Erythroblast (primary cell): ENCODE measurements around the gene MYH7B.

Experiments used
- DNase-seq, 2 experiments: peaks; one replicate each; lab custom pipeline; 2025; lab: John Stamatoyannopoulos, UW
- GATA1 ChIP-seq: IDR thresholded peaks from 2 replicates; pipeline ENCODE4 v1.6.1; 2011; ENCODE audit warnings: low read depth, mild to moderate bottlenecking, control low read depth, low read length, moderate library complexity
- POLR2A ChIP-seq: IDR thresholded peaks from 2 replicates; pipeline ENCODE4 v1.6.1; 2011; ENCODE audit warnings: mild to moderate bottlenecking, low read length

Gene MYH7B

GRCh38 chr20:34955231-34956040 lies at the start of gene MYH7B, which contains the start of gene GSS:
TSS of gene MYH7B (plus strand) at chr20:34955868. CDS start at chr20:34978006, 22,138 bp downstream.
TSS of gene GSS (minus strand) at chr20:34955806. CDS start at chr20:34951852, 3,954 bp downstream.
- TF ChIP-seq POLR2A (peak; percentile 92), GATA1 (no peak)

DNA sequence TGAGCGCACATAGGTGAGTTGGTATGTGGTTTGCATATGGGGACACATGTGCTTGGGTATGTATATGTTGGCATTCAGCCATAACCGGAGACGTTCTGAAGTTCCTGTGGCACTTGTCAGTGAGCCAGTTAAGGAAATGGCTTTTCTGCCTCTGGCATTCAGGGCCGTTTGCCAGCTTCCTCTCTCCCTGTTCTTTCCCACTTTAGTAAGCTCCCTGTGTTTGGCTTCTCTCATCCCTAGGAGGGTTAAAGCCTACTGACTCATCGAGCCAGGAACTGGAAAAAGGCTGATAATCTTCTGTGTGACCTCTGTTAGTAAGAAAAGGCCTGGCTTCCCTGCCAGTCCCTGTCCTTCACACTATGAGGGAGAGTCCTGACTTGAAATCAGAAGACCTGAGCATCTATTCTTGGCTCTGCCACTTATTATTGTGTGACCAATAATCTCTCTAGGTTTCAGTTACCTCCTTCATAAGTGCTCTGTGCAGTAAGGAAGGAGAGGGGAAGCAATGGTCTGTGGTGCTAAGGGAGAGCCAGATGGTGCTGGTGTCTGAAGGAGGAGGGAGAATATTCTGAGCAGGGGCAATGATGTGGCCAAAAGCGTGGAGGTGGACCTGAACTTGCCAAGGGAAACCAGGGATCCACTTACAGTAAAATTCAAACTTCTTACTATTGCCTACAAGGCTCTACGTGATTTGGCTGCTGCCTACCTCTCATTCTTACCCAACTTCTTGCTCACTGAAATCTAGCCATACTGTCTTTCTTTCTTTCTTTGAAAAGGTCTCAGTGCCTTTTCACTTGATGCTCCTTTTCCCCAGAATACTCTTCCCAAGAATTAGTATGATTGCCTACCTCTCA lies 47.8 kb upstream of the MYH7B start:
- DNase-seq: peak; percentile 10 to 20

More at GRCh38 chr20:34955231-34956040, at the start of gene MYH7B, which contains the start of gene GSS:
- DNase-seq: peak; percentile 95 to 97

GRCh38 chr20:34915131-34915530 lies 40.5 kb upstream of the MYH7B start:
- no peak for DNase-seq
- no peak for TF ChIP-seq GATA1
- TF ChIP-seq POLR2A: no peak

More for the DNA sequence above, 47.8 kb upstream of the MYH7B start:
- TF ChIP-seq POLR2A (no peak), GATA1 (no peak)

GRCh38 chr20:34915749-34916455 lies 39.8 kb upstream of the MYH7B start:
- TF ChIP-seq GATA1 (no peak), POLR2A (no peak)
- DNase-seq: peak in 1 of 2 experiments; percentile 19

GRCh38 chr20:34916774-34917354 lies 38.8 kb upstream of the MYH7B start:
- TF ChIP-seq POLR2A (no peak), GATA1 (no peak)
- no peak for DNase-seq

- TF ChIP-seq POLR2A (no peak), GATA1 (no peak)
- DNase-seq: no peak
Observed at GRCh38 chr20:34920055-34920454, 35.6 kb upstream of the MYH7B start.

GRCh38 chr20:34921436-34921835 lies 34.2 kb upstream of the MYH7B start:
- TF ChIP-seq GATA1 (no peak), POLR2A (no peak)
- DNase-seq: no peak

DNA sequence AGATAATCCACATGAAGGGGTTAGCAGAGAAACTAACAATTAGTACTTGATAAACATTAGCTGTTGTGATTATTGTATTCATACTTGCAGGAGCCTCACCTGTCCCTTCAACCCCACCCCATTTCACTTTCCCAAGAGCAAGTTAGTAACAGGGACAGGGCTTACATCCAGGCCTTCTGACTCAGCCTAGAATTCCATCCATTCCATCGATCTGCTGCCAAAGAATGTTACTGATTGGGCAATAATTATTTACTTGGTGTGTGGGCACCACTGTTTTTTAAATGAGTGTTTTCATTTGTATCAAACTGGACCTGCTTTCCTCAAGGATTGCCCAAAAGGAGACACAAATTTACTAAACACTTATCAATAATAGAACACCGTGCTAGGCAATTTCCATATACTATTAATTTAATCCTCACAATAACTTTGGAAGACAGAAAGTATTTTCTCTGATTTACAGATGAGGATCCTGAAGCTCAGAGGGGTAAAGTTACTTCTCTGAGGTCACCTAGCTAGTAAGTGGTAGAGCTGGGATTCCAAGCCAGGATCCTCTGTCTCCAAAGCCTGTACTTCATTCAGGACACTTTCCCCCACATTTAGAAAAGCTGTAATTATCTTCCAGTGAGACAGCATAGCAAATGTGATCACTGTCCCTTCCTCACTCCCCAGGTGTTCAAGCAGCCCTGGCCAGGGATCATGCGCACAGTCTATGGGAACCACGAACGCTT lies 32.9 kb upstream of the MYH7B start:
- no peak for TF ChIP-seq GATA1
- no peak for DNase-seq

- TF ChIP-seq POLR2A (no peak), GATA1 (no peak)
- DNase-seq: no peak
Observed at GRCh38 chr20:34923414-34923813, 32.3 kb upstream of the MYH7B start.

GRCh38 chr20:34925341-34925740 lies 30.3 kb upstream of the MYH7B start:
- TF ChIP-seq POLR2A (no peak), GATA1 (no peak)

GRCh38 chr20:34925981-34926380 lies 29.7 kb upstream of the MYH7B start:
- DNase-seq: no peak
- TF ChIP-seq GATA1 (no peak), POLR2A (no peak)

More at GRCh38 chr20:34925341-34925740, 30.3 kb upstream of the MYH7B start:
- no peak for DNase-seq

DNA sequence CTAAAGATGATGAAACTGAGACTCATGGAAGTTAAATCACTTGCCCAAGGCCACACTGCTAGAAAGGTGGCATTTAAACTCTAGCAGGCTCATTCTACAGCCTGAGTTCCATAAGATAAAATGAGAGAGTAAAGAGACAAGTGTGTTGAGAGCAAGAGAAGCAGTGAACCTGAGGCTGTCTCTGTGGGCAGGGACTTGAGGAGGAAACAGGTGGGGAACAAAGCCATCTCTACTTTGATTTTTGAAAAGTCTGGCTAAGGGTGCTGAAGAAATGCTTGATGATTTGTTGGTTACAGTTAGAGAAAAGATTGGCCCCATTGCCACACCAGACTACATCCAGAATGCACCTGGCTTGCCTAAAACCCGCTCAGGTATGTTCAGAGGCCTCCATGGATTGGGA lies 29.1 kb upstream of the MYH7B start:
- TF ChIP-seq POLR2A (no peak), GATA1 (no peak)

DNA sequence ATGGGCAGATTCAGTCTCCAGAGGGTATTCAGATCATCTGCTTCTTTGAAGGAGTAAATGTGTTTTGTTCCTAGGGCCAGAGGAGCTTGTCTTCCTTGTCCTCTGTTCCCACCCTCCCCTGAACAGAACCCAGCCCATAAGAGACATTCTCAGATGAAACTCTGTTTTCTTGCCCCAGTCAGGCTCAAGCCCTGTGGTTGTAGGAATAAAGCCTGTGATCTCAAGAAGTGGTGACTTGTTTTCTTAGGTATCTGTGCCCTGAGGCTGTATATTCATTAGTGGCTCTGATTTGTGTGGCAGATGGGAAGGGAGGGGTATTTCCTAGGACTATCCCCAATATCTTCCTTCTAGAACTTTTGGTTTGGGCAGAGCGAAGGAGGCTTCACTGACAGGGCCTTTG lies 27.9 kb upstream of the MYH7B start:
- DNase-seq: no peak
- TF ChIP-seq POLR2A (no peak), GATA1 (no peak)

More for the DNA sequence above, 29.1 kb upstream of the MYH7B start:
- DNase-seq: no peak
